TTC549 (cell line): ENCODE data around the gene EGFL6.
"Not testable (repeated sequence)": the region's sequence is repeated elsewhere in the genome, so short reads cannot be mapped to it uniquely, and the experiment has no call there.

Experiments used
- FAIRE-seq: peaks from 2 replicates; lab custom pipeline; 2012; peaks lifted over from hg19 to GRCh38; lab: Jason Lieb, UNC

Gene EGFL6

GRCh38 chrX:13652850-13653693 lies 83.7 kb downstream of the EGFL6 start, which contains the start of gene TCEANC:
Gene TCEANC, plus strand, starts transcription at chrX:13653141. Its CDS starts 9,368 bp downstream, at chrX:13662509.
- FAIRE-seq: peak; percentile 91

GRCh38 chrX:13654116-13654515 lies 84.7 kb downstream of the EGFL6 start:
- no peak for FAIRE-seq

- FAIRE-seq: no peak
Measured at GRCh38 chrX:13655674-13656073, 86.3 kb downstream of the EGFL6 start.

GRCh38 chrX:13658602-13659001 lies 89.2 kb downstream of the EGFL6 start:
- FAIRE-seq: peak; percentile 75

GRCh38 chrX:13659063-13659462 lies 89.7 kb downstream of the EGFL6 start:
- FAIRE-seq: no peak

- no peak for FAIRE-seq
Measured at GRCh38 chrX:13661735-13662288, 92.4 kb downstream of the EGFL6 start.

- FAIRE-seq: no peak
Measured at GRCh38 chrX:13662355-13662791, 93.0 kb downstream of the EGFL6 start.

GRCh38 chrX:13664020-13664419 lies 94.6 kb downstream of the EGFL6 start:
- FAIRE-seq: no peak

GRCh38 chrX:13666836-13667235 lies 97.4 kb downstream of the EGFL6 start:
- FAIRE-seq: no peak

- FAIRE-seq: no peak
Measured at GRCh38 chrX:13667919-13668318, 98.5 kb downstream of the EGFL6 start.

GRCh38 chrX:13669246-13669737 lies 99.9 kb downstream of the EGFL6 start:
- no peak for FAIRE-seq

GRCh38 chrX:13669755-13670154 lies 100.4 kb downstream of the EGFL6 start:
- FAIRE-seq: not testable (repeated sequence)

GRCh38 chrX:13670197-13670596 lies 100.8 kb downstream of the EGFL6 start:
- no peak for FAIRE-seq

GRCh38 chrX:13673016-13673415 lies 103.6 kb downstream of the EGFL6 start:
- no peak for FAIRE-seq

- FAIRE-seq: no peak
Measured at GRCh38 chrX:13676885-13677284, 107.5 kb downstream of the EGFL6 start.

GRCh38 chrX:13679700-13680099 lies 110.3 kb downstream of the EGFL6 start:
- FAIRE-seq: not testable (repeated sequence)

GRCh38 chrX:13681595-13681994 lies 112.2 kb downstream of the EGFL6 start:
- FAIRE-seq: no peak
